NOMO-1 treated with DMSO at 0.1 percent for 48 hours (cell line): ENCODE measurements around the gene ITPKC.

ENCODE experiments used
- DNase-seq: peaks from one replicate; lab custom pipeline; 2025; ENCODE audit not compliant: unreplicated experiment; lab: John Stamatoyannopoulos, UW

Gene ITPKC

DNA sequence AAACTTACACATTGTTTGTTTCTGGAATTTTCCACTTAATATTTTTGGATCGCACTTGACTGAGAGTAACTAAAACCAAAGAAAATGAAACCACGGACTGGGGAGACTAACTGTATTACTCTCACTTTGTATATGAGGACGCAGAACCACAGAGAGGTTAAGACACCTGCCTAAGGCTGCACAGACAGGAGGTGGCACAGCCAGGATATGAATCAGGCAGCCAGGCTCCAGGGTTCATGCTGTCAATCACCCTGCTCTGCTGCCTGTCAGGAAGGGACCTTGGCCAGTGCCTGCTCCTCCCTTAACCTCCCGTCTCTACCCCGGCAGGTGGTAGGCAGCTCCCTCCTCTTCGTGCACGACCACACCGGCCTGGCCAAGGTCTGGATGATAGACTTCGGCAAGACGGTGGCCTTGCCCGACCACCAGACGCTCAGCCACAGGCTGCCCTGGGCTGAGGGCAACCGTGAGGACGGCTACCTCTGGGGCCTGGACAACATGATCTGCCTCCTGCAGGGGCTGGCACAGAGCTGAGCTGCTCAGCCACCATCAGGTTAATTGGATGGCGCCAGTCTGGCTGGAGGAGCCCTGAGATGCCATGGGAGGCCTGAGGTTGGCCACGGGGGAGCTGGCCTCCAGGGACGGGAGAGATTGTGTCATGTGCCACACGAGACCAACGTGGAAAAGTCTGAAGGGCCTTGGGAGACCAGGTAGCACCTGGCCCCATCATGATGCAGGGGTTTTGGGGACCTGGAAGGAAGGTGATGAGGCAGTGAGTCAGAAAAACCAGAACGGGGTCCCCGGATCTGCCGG lies 22.3 kb downstream of the ITPKC start:
- no peak for DNase-seq

DNA sequence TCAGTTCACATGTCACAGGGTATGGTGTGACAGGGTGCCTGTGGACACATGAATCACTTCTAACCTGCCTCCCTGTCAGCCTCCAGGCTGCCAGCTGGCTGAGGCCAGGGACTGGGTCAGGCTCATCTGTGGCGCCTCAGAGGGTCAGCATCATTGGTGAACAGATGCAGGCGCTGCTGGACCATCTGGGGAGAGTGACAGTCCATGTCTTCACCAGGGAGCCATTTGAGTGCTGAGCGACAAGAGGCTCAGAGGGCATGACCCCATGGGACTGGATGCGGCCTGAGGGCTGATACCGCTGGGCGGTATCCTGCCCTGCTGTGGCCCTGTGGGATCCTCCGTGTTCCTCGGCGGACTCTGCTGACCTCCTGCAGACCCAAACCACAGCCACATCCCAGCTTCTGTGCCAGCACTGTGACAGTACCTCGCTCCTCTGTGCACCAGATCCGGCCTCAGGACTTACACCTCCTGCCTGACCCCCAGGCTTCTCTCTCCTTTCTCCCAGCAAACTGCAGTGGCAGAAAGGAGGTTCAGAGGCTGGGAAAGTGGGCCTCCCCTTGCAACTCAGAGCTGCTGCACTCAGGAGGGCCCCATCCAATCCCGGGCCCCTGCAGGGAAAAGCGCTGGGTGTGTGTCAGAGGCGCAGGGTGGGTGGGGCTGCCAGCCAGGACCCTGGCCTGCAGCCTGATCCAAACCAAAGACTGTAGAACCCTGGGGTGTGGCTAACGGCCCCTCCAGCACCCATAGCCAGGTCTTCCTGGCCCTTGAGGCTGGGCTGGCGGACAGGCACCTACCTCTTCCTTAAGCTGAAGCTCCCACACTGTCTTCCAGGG lies 23.2 kb downstream of the ITPKC start:
- no peak for DNase-seq

GRCh38 chr19:40740747-40741146 lies 23.8 kb downstream of the ITPKC start:
- no peak for DNase-seq

DNA sequence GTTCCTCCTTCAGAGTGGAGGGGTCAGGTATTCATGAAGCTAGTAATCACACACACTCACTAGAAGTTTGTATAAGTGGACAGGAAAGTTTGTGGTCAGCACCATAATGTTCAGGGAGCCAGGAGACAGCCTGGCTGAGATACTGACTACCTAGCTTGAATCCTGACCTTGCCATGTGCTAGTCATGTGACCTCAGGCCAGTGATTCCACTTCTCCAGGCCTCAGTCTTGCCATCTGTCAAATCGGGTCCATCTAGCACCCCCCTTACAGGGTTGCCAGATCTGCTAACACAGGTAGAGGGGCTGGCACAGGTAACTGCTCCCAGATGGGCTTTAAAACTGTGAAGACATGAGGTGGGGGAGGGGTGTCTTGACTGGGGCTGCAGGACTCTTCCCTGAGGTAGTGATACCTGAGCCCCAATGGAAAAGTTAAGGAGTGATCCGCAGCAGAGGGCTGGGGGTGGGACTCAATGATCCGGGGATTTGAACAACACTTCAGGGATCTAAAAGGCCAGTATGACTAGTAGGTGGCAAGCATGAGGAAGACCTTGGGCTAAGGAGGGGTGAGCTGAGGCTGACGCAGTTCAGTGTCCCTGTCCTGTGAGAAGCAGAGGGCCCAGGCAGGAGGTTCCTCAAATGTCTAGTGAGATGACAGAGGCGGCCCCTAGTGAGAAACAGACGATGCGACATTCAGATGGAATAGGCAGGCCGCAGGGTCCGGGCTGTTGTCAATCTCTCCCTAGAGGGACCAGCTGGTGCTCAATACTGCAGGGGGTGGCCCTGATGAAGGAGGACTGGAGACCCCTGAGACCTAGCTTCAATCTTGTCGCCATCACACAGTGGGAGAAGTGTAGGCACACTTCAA lies 24.8 kb downstream of the ITPKC start:
- DNase-seq, result no peak

- DNase-seq, result no peak
Observed at GRCh38 chr19:40742477-40742876, 25.6 kb downstream of the ITPKC start.

- DNase-seq, result no peak
Observed at GRCh38 chr19:40742886-40743285, 26.0 kb downstream of the ITPKC start.

DNA sequence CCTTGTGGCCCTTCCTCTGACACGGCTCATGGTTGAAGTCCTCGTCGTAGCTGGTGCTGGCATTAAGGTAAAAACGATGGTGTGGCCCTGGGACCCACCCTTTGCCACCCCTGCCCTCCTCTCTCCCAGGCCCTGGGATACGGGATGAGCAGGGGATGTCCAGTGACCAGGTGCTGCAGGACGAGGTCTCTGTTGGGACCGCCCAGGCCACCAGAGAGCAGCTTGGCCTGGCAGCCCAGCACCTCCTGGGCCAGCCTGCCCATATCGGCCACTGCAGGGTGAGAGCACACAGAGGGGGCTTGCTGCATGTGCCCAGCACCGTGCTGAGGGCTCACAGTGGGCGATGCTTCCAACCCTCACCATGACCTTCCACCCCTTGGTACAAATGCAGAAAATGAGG lies 27.0 kb downstream of the ITPKC start:
- no peak for DNase-seq

- no peak for DNase-seq
Observed at GRCh38 chr19:40744554-40745401, 27.9 kb downstream of the ITPKC start.

DNA sequence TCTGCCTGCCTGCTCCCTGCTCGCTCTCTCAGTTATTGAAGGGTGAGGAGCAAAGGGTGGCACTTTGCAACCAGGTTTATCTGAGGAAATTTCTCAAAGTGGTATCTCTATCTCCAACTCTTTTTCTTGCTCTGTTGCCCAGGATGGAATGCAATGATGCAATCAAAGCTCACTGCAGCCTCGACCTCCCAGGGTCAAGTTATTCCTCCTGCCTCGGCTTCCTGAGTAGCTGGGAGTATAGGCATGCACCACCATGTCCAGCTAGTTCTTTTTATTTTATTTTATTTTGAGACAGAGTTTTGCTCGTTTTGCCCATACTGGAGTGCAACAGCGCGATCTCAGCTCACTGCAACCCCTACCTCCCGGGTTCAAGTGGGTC lies 28.5 kb downstream of the ITPKC start:
- no peak for DNase-seq

- DNase-seq, result no peak
Observed at GRCh38 chr19:40747536-40747935, 30.6 kb downstream of the ITPKC start.

DNA sequence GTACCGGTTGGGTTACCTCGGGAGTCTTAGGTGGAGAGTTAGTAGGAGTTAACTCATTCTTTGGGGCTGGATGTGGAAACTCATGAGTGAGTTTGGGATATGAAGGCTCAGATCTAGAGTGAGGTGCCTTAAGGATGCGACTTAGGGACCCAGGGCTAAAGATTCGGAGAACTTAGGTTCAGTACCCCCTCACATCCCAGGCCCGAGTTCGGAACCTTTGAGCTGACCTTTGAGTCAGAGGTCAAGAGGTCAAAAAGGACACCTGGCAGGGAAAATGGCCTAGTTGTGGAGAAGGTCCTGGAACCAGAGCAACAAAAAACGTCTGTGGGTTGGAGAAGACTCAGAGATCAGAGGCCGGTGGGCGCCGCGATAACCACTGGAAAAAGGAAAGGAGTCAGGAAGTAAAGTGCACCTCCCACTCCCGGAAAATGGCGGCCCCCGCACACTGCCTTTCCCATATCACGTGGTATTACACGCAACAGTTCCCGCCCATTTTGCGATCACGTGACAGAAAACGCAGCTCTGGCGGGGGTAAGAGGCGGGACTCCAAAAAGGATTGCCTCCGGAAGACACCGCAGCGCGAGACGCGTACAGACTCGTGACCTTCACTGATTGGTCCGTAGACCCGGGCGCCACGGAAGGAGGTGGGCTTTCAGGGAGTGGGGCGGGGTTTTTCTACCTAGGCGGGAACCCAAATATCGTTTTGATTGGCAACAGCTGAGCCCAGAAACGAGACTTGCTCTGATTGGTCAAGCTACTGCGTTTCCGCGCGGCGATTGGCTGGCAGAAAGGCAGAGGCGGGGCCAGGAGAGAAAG lies 33.4 kb downstream of the ITPKC start, which contains the start of gene ACTMAP:
Gene ACTMAP, minus strand, starts transcription at position 420 of the 816 bp plus-strand sequence. CDS start 674 bp downstream, outside the sequence.
- peak; percentile 99 for DNase-seq

- DNase-seq, result peak; percentile 96
Observed at GRCh38 chr19:40750874-40751537, 34.1 kb downstream of the ITPKC start, which contains the start of gene SNRPA. Gene SNRPA (plus strand): TSS chr19:40751203. CDS start chr19:40751409, 206 bp downstream.

DNA sequence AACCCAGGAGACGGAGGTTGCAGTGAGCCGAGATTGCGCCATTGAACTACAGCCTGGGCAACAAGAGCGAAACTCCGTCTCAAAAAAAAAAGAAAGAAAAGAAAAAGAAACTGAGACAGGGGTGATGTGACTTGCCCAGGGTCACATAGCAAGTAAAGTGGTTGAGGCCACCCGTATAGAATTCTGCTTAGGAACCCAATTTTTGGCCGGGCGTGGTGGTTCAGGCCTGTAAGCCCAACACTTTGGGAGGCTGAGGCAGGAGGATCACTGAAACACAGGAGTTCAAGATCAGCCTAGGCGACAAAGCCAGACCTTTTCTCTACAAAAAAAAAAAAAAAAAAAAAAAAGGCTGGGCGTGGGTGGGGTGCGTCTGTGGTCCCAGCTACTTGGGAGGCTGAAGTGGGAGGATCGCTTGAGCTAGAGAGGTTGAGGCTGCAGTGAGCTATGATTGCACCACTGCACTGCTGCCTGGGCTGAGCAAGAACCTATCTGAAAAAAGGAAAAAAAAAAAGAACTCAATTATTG lies 35.4 kb downstream of the ITPKC start:
- DNase-seq, result no peak

- peak; percentile 67 for DNase-seq
Observed at GRCh38 chr19:40754611-40755247, 37.8 kb downstream of the ITPKC start.

DNA sequence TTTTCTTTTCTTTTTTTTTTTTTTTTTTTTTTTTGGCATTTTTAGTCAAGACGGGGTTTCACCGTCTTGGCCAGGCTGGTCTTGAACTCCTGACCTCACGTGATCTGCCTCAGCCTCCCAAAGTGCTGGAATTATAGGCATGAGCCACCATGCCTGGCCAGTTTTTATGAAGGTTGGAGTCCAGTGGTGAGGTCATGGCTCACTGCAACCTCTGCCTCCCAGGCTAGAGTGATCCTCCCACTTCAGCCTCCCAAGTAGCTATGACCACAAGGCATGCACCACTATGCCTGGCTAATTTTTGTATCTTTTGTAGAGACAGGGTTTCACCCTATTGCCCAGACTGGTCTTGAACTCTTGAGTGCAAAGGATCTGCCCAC lies 38.3 kb downstream of the ITPKC start:
- DNase-seq, result no peak

DNA sequence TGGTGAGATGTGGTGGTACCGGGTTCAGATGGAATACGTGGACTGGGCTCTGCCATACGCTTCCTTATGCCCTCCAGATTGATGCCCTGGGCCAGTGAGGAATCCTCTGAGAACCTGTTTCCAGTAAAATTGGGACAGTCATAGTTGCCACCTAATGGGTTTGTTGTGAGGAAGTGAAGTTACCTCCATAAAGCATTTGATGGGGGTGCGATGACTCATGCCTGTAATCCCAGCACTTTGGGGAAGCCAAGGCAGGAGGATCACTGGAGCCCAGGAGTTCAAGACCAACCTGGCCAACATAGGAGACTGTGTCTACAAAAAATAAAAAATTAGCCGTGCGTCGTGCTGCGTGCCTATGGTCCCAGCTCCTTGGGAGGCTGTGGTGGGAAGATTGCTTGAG lies 38.9 kb downstream of the ITPKC start:
- no peak for DNase-seq

- DNase-seq, result no peak
Observed at GRCh38 chr19:40756502-40757110, 39.7 kb downstream of the ITPKC start.

- DNase-seq, result no peak
Observed at GRCh38 chr19:40758491-40758890, 41.6 kb downstream of the ITPKC start.
